PC-9 (cell line): ENCODE results near the gene SUSD2. TPM values are rescaled to one million over a fixed set of nuclear protein-coding genes. Genes with fewer than 3 reads are reported as not detected.

ENCODE experiments used
- BruUV-seq: library from RNA; stranded (reverse); fragments of 400-500 nt; replicated peaks from 2 replicates; lab custom pipeline; 2021; lab: Mats Ljungman, UMichigan
- CTCF ChIA-PET: fragments of 300-600 bp; sonication (Branson Sonifier 250); formaldehyde crosslinking; loops from one replicate; lab custom pipeline; 2022; ENCODE audit warnings: antibody characterized with exemption; lab: Charles Lee
- POLR2A ChIA-PET: fragments of 300-600 bp; sonication (Branson Sonifier 250); formaldehyde crosslinking; loops from one replicate; lab custom pipeline; 2022; ENCODE audit warnings: antibody characterized with exemption; ENCODE audit not compliant: unreplicated experiment; lab: Charles Lee
- DNase-seq, 2 experiments: peaks; one replicate each; pipeline versions ENCODE4 v3.0.0 to v3.0.0-alpha.2; 2015 to 2022; ENCODE audit warnings: mixed read lengths in 1 of 2
- H2AFZ ChIP-seq: fragments of 200-600 bp; sonication (generic); 2 replicates; pipeline ENCODE4 v1.8.1; 2017; ENCODE audit warnings: antibody characterized with exemption
- H3F3A ChIP-seq: fragments of 200-600 bp; sonication (generic); 2 replicates; pipeline ENCODE4 v1.8.1; 2017; ENCODE audit warnings: antibody characterized with exemption, mild to moderate bottlenecking, low read depth; ENCODE audit not compliant: insufficient read depth
- H3K27ac ChIP-seq: fragments of 200-600 bp; sonication (generic); 2 replicates; pipeline ENCODE4 v1.6.1; 2016; ENCODE audit warnings: mixed run types
- H3K27me3 ChIP-seq: fragments of 200-600 bp; sonication (generic); 2 replicates; pipeline ENCODE4 v1.6.1; 2016; ENCODE audit warnings: low read depth, mixed run types; ENCODE audit not compliant: insufficient read depth
- H3K36me3 ChIP-seq: fragments of 200-600 bp; sonication (generic); 2 replicates; pipeline ENCODE4 v1.6.1; 2016; ENCODE audit warnings: low read depth, mixed run types
- H3K4me1 ChIP-seq: fragments of 200-600 bp; sonication (generic); replicated peaks from 2 replicates; pipeline ENCODE4 v1.6.1; 2016; ENCODE audit warnings: mixed run types; ENCODE audit not compliant: insufficient read depth
- H3K4me2 ChIP-seq: fragments of 200-600 bp; sonication (generic); 2 replicates; pipeline ENCODE4 v1.6.1; 2017; ENCODE audit warnings: mixed run types
- H3K4me3 ChIP-seq: fragments of 200-600 bp; sonication (generic); 2 replicates; pipeline ENCODE4 v1.6.1; 2016; ENCODE audit warnings: mixed run types
- H3K79me2 ChIP-seq: fragments of 200-600 bp; sonication (generic); 2 replicates; pipeline ENCODE4 v1.6.1; 2017; ENCODE audit warnings: low read depth, mixed run types
- H3K9me2 ChIP-seq: fragments of 200-600 bp; sonication (generic); 2 replicates; pipeline ENCODE4 v1.8.1; 2017; ENCODE audit warnings: mild to moderate bottlenecking; ENCODE audit not compliant: insufficient read depth
- H3K9me3 ChIP-seq: fragments of 200-600 bp; sonication (generic); 2 replicates; pipeline ENCODE4 v1.8.1; 2016; ENCODE audit warnings: low read depth; ENCODE audit not compliant: insufficient read depth
- H4K20me1 ChIP-seq: fragments of 200-600 bp; sonication (generic); 2 replicates; pipeline ENCODE4 v1.8.1; 2017; ENCODE audit not compliant: insufficient read depth
- EZH2 ChIP-seq: fragments of 200-600 bp; sonication (generic); IDR thresholded peaks from 2 replicates; pipeline ENCODE4 v1.8.0; 2017; ENCODE audit warnings: antibody characterized with exemption, low read depth
- intact Hi-C: fragments of 100-400 bp; cut with micrococcal nuclease; formaldehyde crosslinking; loops from one replicate; pipeline ENCODE4 v1.10.0; 2022; ENCODE audit not compliant: unreplicated experiment
- total RNA-seq: library from RNA; stranded (reverse); gene quantifications from 2 replicates; pipeline ENCODE4 v1.2.3, GENCODE V29; 2021
- TF ChIP-seq, protein P1 (sequence below): fragments of 200-600 bp; sonication (generic); conservative IDR thresholded peaks from 2 replicates; pipeline ENCODE4 v1.6.1; 2017; ENCODE audit warnings: mixed run types, antibody characterized with exemption, mild to moderate bottlenecking, moderate library complexity

Gene SUSD2
- total RNA-seq, 1 experiment from 2014 or later = 5.5 TPM

DNA sequence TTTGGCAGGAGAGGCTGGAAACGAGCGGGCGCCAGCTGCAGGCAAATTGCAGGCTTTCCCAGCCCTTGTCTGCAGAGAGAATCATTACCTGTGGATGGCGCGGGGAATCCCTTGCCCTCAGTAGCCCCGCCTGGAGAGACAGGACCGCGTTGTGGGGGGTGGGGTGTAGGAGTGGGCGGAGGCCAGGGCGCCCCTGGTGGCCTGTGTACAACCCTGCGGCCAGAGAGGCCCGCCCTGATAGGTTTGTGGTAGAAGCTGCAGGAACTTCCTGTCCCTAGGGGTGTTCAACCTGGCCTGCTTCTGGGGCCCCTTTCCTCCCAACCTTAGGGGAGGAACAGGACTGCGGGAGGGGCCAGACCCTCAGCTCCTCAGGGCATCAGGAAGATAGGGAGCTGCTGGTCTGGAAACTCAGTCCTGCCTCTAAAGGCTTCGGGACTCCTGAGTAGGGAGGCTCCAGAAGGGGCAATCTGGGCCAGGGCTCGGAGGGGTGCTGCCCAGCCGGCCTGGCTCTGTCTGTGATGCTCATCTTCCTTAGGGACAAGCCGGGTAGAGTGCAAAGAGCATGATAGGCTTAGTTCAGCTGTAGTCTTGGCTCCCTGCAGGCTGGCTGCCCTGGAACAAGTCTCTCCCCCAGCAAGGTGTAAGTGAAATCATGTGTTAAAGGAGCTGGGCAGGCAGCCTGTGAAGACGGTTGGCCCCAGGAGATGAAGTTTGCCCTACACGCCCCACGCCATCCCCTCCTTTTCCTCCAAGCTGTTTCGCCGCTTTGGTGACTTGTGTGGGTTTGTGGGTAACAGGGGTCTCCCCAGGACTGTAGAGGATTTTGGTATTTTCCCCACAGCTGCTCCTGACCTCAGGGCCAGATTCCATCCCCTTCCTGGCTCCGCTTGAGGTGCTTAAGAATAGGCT is 24.1 kb upstream of the SUSD2 start:
- ChIA-PET CTCF (interaction anchor here (0.5 to 1.3 kb wide), 7 partner anchors 9 to 440 kb away, joined by 3 to 4 read pairs (median 3); no protein-coding TSS in a partner anchor), POLR2A (interaction anchor here (0.6 to 1.0 kb wide), 2 partner anchors 10 to 901 kb away, joined by 3 to 17 read pairs; no protein-coding TSS in a partner anchor)
- intact Hi-C loops = loop anchor here (1.0 kb wide), 1 partner anchor 23 kb away; no protein-coding TSS in a partner anchor
- H3K27me3 ChIP-seq = no peaks in the 10 kb centered on the region
- H3K27ac ChIP-seq = no peak overlapping the region
- no peaks in the 10 kb centered on the region for H4K20me1 ChIP-seq
- H3K9me2 ChIP-seq = no peaks in the 10 kb centered on the region
- DNase-seq = peak; percentile 72 to 79
- no TSS peak for BruUV-seq
- no peaks in the 10 kb centered on the region for H3K9me3 ChIP-seq
- peak overlapping the region; percentile 73 for H2AFZ ChIP-seq
- no peak for TF ChIP-seq EZH2
- TF ChIP-seq, protein P1, sequence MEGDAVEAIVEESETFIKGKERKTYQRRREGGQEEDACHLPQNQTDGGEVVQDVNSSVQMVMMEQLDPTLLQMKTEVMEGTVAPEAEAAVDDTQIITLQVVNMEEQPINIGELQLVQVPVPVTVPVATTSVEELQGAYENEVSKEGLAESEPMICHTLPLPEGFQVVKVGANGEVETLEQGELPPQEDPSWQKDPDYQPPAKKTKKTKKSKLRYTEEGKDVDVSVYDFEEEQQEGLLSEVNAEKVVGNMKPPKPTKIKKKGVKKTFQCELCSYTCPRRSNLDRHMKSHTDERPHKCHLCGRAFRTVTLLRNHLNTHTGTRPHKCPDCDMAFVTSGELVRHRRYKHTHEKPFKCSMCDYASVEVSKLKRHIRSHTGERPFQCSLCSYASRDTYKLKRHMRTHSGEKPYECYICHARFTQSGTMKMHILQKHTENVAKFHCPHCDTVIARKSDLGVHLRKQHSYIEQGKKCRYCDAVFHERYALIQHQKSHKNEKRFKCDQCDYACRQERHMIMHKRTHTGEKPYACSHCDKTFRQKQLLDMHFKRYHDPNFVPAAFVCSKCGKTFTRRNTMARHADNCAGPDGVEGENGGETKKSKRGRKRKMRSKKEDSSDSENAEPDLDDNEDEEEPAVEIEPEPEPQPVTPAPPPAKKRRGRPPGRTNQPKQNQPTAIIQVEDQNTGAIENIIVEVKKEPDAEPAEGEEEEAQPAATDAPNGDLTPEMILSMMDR = peak; percentile 86
- no peaks in the 10 kb centered on the region for H3K79me2 ChIP-seq
- H3K36me3 ChIP-seq = no peaks in the 10 kb centered on the region
- H3K4me1 ChIP-seq = peaks cover 14% of the 10 kb centered on the region
- H3K4me3 ChIP-seq = peak overlapping the region; percentile 76
- peak overlapping the region; percentile 90 for H3K4me2 ChIP-seq
- peaks cover 7% of the 10 kb centered on the region; the same call in 1 of the 2 replicates for H3F3A ChIP-seq

- BruUV-seq = no TSS peak
- no peak for DNase-seq
- POLR2A ChIA-PET = interaction anchor here (0.6 kb wide), 1 partner anchor 901 kb away, joined by 3 read pairs; no protein-coding TSS in a partner anchor
- no peaks in the 10 kb centered on the region for H3K9me3 ChIP-seq
- intact Hi-C loops = loop anchor here (1.0 kb wide), 1 partner anchor 23 kb away; no protein-coding TSS in a partner anchor
- CTCF ChIA-PET = interaction anchor here (0.6 to 0.7 kb wide), 2 partner anchors 118 to 440 kb away, joined by 3 read pairs; no protein-coding TSS in a partner anchor
- H2AFZ ChIP-seq = no peak overlapping the region
- no peaks in the 10 kb centered on the region for H4K20me1 ChIP-seq
- peaks cover 14% of the 10 kb centered on the region for H3K4me1 ChIP-seq
- H3K27ac ChIP-seq = no peak overlapping the region
- H3K4me2 ChIP-seq = no peak overlapping the region
- peaks cover 7% of the 10 kb centered on the region; the same call in 1 of the 2 replicates for H3F3A ChIP-seq
- TF ChIP-seq EZH2 = no peak
- TF ChIP-seq, protein P1 = no peak
- H3K36me3 ChIP-seq = no peaks in the 10 kb centered on the region
- no peaks in the 10 kb centered on the region for H3K9me2 ChIP-seq
- H3K4me3 ChIP-seq = no peak overlapping the region
- H3K79me2 ChIP-seq = no peaks in the 10 kb centered on the region
- H3K27me3 ChIP-seq = no peaks in the 10 kb centered on the region
These were observed 23.5 kb upstream of the SUSD2 start for GRCh38 chr22:24157822-24158135.

GRCh38 chr22:24159650-24160049 is 21.6 kb upstream of the SUSD2 start:
- BruUV-seq = no TSS peak
- no peak overlapping the region for H3K4me2 ChIP-seq
- no peaks in the 10 kb centered on the region for H3K79me2 ChIP-seq
- POLR2A ChIA-PET = no interaction called here
- no peak overlapping the region for H3K27ac ChIP-seq
- DNase-seq = peak in 1 of 2 experiments; percentile 17
- H3F3A ChIP-seq = peaks cover 7% of the 10 kb centered on the region; the same call in 1 of the 2 replicates
- CTCF ChIA-PET = no interaction called here
- H3K4me3 ChIP-seq = no peak overlapping the region
- H3K9me2 ChIP-seq = no peaks in the 10 kb centered on the region
- H4K20me1 ChIP-seq = no peaks in the 10 kb centered on the region
- H2AFZ ChIP-seq = no peak overlapping the region
- TF ChIP-seq, protein P1 = no peak
- TF ChIP-seq EZH2 = no peak
- intact Hi-C loops = no loop called here
- H3K27me3 ChIP-seq = no peaks in the 10 kb centered on the region
- H3K36me3 ChIP-seq = no peaks in the 10 kb centered on the region
- peaks cover 14% of the 10 kb centered on the region for H3K4me1 ChIP-seq
- H3K9me3 ChIP-seq = no peaks in the 10 kb centered on the region
